ENCODE results near the gene TLR10. TPM values are rescaled to one million over a fixed set of nuclear protein-coding genes. Genes with fewer than 3 reads are reported as not detected.

TLR10 gene
- total and polyA plus RNA-seq, 10 donors: 29.6 to 81.4 (median 50.9) TPM

- DNase-seq: no peak
- 63 to 78% (median 70%) methylated on average over 2 of the region's 2 CpGs for WGBS, 5 donors
- H3K27ac ChIP-seq: peak overlapping the region in 2 of 8 donors; percentile 13 to 86
- H3K4me3 ChIP-seq: no peak overlapping the region
- H3K4me1 ChIP-seq: peaks cover 0 to 34% (median 0%) of the 10 kb centered on the region in 6 donors
- H3K9me3 ChIP-seq: peaks cover 3 to 98% (median 74%) of the 10 kb centered on the region in 8 donors
- intact Hi-C loops (cut with DNase I; ENCODE audit: low total_unique reads): no loop called here
- TF ChIP-seq POLR2AphosphoS5 (IDR thresholded peaks at IDR 0.05): no peak
- no peak for TF ChIP-seq POLR2A (IDR thresholded peaks at IDR 0.05)
- no peak for TF ChIP-seq CTCF (IDR thresholded peaks at IDR 0.05 in 8 of 11, conservative IDR thresholded peaks at IDR 0.05 in 3 of 11)
- H3K27me3 ChIP-seq (replicated peaks in 1 of 7): no peaks in the 10 kb centered on the region
- H3K36me3 ChIP-seq: peaks cover 0 to 47% (median 23%) of the 10 kb centered on the region in 6 donors
These were observed 11.3 kb upstream of the TLR10 start for GRCh38 chr4:38794051-38794450.

GRCh38 chr4:38791010-38791409 lies 8.2 kb upstream of the TLR10 start:
- no peak for DNase-seq
- Histone ChIP-seq H3K4me1 (peaks cover 0 to 52% (median 6%) of the 10 kb centered on the region in 6 donors), H3K36me3 (peaks cover 0 to 16% (median under 1%) of the 10 kb centered on the region in 6 donors), H3K4me3 (peak overlapping the region in 1 of 8 donors; percentile 29), H3K27ac (peak overlapping the region in 7 of 8 donors; percentile 51 to 86 (median 76)), H3K27me3 (replicated peaks in 1 of 7) (no peaks in the 10 kb centered on the region), H3K9me3 (peaks cover 0 to 75% (median 46%) of the 10 kb centered on the region in 8 donors)
- 30 to 63% (median 44%) methylated on average over 2 of the region's 2 CpGs for WGBS, 5 donors
- intact Hi-C loops (cut with DNase I; ENCODE audit: low total_unique reads): no loop called here
- TF ChIP-seq CTCF (IDR thresholded peaks at IDR 0.05 in 8 of 11, conservative IDR thresholded peaks at IDR 0.05 in 3 of 11): peak in 1 of 11 experiments; percentile 13
- no peak for TF ChIP-seq POLR2A (IDR thresholded peaks at IDR 0.05)
- TF ChIP-seq POLR2AphosphoS5 (IDR thresholded peaks at IDR 0.05): peak in 1 of 3 donors; percentile 57

GRCh38 chr4:38788317-38788716 lies 5.5 kb upstream of the TLR10 start:
- Histone ChIP-seq H3K9me3 (peaks cover 0 to 48% (median 23%) of the 10 kb centered on the region in 8 donors), H3K36me3 (peaks cover 0 to 3% (median 0%) of the 10 kb centered on the region in 6 donors), H3K4me1 (peaks cover 0 to 75% (median 8%) of the 10 kb centered on the region in 6 donors), H3K27ac (peak overlapping the region in 2 of 8 donors; percentile 86 to 90), H3K27me3 (replicated peaks in 1 of 7) (no peaks in the 10 kb centered on the region), H3K4me3 (no peak overlapping the region)
- DNase-seq: no peak
- 53 to 71% (median 69%) methylated on average over 1 of the region's 1 CpG for whole genome bisulfite sequencing, 5 donors
- TF ChIP-seq POLR2AphosphoS5 (IDR thresholded peaks at IDR 0.05) (no peak), POLR2A (IDR thresholded peaks at IDR 0.05) (no peak)
- intact Hi-C loops (cut with DNase I; ENCODE audit: low total_unique reads): no loop called here

- Histone ChIP-seq H3K36me3 (peaks cover 0 to 3% (median 0%) of the 10 kb centered on the region in 6 donors), H3K4me3 (no peak overlapping the region), H3K4me1 (peaks cover 0 to 77% (median 14%) of the 10 kb centered on the region in 6 donors), H3K27me3 (replicated peaks in 1 of 7) (no peaks in the 10 kb centered on the region), H3K9me3 (peaks cover 0 to 43% (median 19%) of the 10 kb centered on the region in 8 donors), H3K27ac (peak overlapping the region in 2 of 8 donors; percentile 86 to 90)
- DNase-seq: no peak
- no peak for TF ChIP-seq POLR2AphosphoS5 (IDR thresholded peaks at IDR 0.05)
- TF ChIP-seq CTCF (IDR thresholded peaks at IDR 0.05 in 8 of 11, conservative IDR thresholded peaks at IDR 0.05 in 3 of 11): no peak
- TF ChIP-seq POLR2A (IDR thresholded peaks at IDR 0.05): no peak
- WGBS, 5 donors: 72 to 87% (median 82%) methylated on average over 4 of the region's 4 CpGs
- intact Hi-C loops (cut with DNase I; ENCODE audit: low total_unique reads): no loop called here
These were observed 4.9 kb upstream of the TLR10 start for GRCh38 chr4:38787693-38788092.
